Endothelial cell of umbilical vein (primary cell): ENCODE results near the gene RASL12. TPM values are rescaled to one million over a fixed set of nuclear protein-coding genes. Genes with fewer than 3 reads are reported as not detected.
"Not testable (repeated sequence)": the region's sequence is repeated elsewhere in the genome, so short reads cannot be mapped to it uniquely, and the experiment has no call there.

Experiments
- BruUV-seq: library from RNA; stranded (reverse); fragments of 400-500 nt; replicated peaks from 2 replicates; lab custom pipeline; 2021; lab: Mats Ljungman, UMichigan
- CTCF ChIA-PET: fragments of 300-600, 350-600 bp; sonication (Branson Sonifier 250); formaldehyde crosslinking; loops from one replicate; lab custom pipeline; 2021; ENCODE audit warnings: antibody characterized with exemption, inconsistent platforms; lab: Charles Lee
- POLR2A ChIA-PET: fragments of 300-600, 350-600 bp; sonication (Branson Sonifier 250); formaldehyde crosslinking; loops from one replicate; lab custom pipeline; 2021; ENCODE audit warnings: antibody characterized with exemption, inconsistent platforms; lab: Charles Lee
- DNase-seq: peaks from one replicate; pipeline ENCODE4 v3.0.0-alpha.2; 2011; ENCODE audit warnings: low read depth, low spot score
- FAIRE-seq: peaks from 2 replicates; lab custom pipeline; 2011; peaks lifted over from hg19 to GRCh38; lab: Jason Lieb, UNC
- H2AFZ ChIP-seq: 2 replicates; pipeline ENCODE4 v1.6.0; 2012; ENCODE audit warnings: low read depth, low read length, control low read depth, inconsistent platforms
- H3K27ac ChIP-seq: 2 replicates; pipeline ENCODE4 v1.5.1; 2011; ENCODE audit warnings: low read depth, mild to moderate bottlenecking, control low read depth, low read length, moderate library complexity; ENCODE audit not compliant: insufficient read depth
- H3K27me3 ChIP-seq, 2 experiments: 2 replicates each; pipeline versions ENCODE4 v1.6.0 to v1.6.1; 2011; ENCODE audit warnings: low read length in 2 of 2, mixed read lengths in 1 of 2; ENCODE audit not compliant: control insufficient read depth in 2 of 2, insufficient read depth in 2 of 2
- H3K36me3 ChIP-seq, 2 experiments: 2 replicates in 1 of 2; 3 replicates in 1 of 2; pipeline ENCODE4 v1.5.1; 2011; ENCODE audit warnings: low read length in 2 of 2, mild to moderate bottlenecking in 1 of 2, moderate library complexity in 1 of 2; ENCODE audit not compliant: control insufficient read depth in 2 of 2, insufficient read depth in 2 of 2; ENCODE audit errors: extremely low read depth in 1 of 2
- H3K4me1 ChIP-seq: 3 replicates; pipeline ENCODE4 v1.5.1; 2011; ENCODE audit warnings: mild to moderate bottlenecking, low read length; ENCODE audit not compliant: control insufficient read depth, insufficient read depth; ENCODE audit errors: extremely low read depth
- H3K4me2 ChIP-seq: 2 replicates; pipeline ENCODE4 v1.6.1; 2011; ENCODE audit warnings: low read length, control low read depth, mixed read lengths; ENCODE audit not compliant: insufficient read depth
- H3K4me3 ChIP-seq, 3 experiments: fragments of 200-600 bp in 1 of 3; sonication (generic), shearing (Covaris generic) in 1 of 3; replicated peaks in 1 of 3; 2 replicates each; pipeline ENCODE4 v1.5.1; 2011 to 2016; ENCODE audit warnings: control low read depth in 3 of 3, low read length in 3 of 3, mild to moderate bottlenecking in 2 of 3, inconsistent platforms in 1 of 3, low read depth in 1 of 3, moderate library complexity in 1 of 3; ENCODE audit not compliant: insufficient read depth in 1 of 3
- H3K79me2 ChIP-seq: 2 replicates; pipeline ENCODE4 v1.6.0; 2012; ENCODE audit warnings: low read length, inconsistent platforms; ENCODE audit not compliant: control insufficient read depth, insufficient read depth
- H3K9ac ChIP-seq: replicated peaks from 2 replicates; pipeline ENCODE3; 2011; ENCODE audit warnings: low read length, control low read depth; ENCODE audit not compliant: insufficient read depth; ENCODE audit errors: extremely low read depth
- H3K9me1 ChIP-seq: replicated peaks from 3 replicates; pipeline ENCODE4 v1.6.0; 2011; ENCODE audit warnings: mild to moderate bottlenecking, low read length; ENCODE audit not compliant: control insufficient read depth, insufficient read depth; ENCODE audit errors: extremely low read depth
- H3K9me3 ChIP-seq: replicated peaks from 2 replicates; pipeline ENCODE4 v1.5.1; 2012; ENCODE audit warnings: low read length, inconsistent platforms; ENCODE audit not compliant: control insufficient read depth, insufficient read depth
- H4K20me1 ChIP-seq: replicated peaks from 2 replicates; pipeline ENCODE3; 2011; ENCODE audit warnings: mild to moderate bottlenecking, low read length; ENCODE audit not compliant: control insufficient read depth, insufficient read depth; ENCODE audit errors: extremely low read depth
- CTCF ChIP-seq, 2 donors: IDR thresholded peaks; 1 replicate in 1 of 2; 2 replicates in 1 of 2; pipeline ENCODE4 v1.5.1; 2011; ENCODE audit warnings: low read length in 2 of 2, mild to moderate bottlenecking in 2 of 2, moderate library complexity in 2 of 2, control low read depth in 1 of 2, inconsistent platforms in 1 of 2, low read depth in 1 of 2; ENCODE audit not compliant: insufficient read depth in 1 of 2; ENCODE audit errors: extremely low read depth in 1 of 2
- EZH2 ChIP-seq: IDR thresholded peaks from 2 replicates; pipeline ENCODE4 v1.6.1; 2012; ENCODE audit warnings: borderline replicate concordance, low read depth, mild to moderate bottlenecking, moderate library complexity, low read length, inconsistent platforms; ENCODE audit not compliant: severe bottlenecking
- FOS ChIP-seq: IDR thresholded peaks from 2 replicates; pipeline ENCODE4 v1.6.1; 2011; ENCODE audit warnings: mild to moderate bottlenecking, low read length, moderate library complexity, borderline replicate concordance; ENCODE audit not compliant: insufficient read depth
- GATA2 ChIP-seq: IDR thresholded peaks from 2 replicates; pipeline ENCODE4 v1.7.0; 2011; ENCODE audit warnings: low read depth, mild to moderate bottlenecking, moderate library complexity, mixed read lengths, low read length; ENCODE audit not compliant: insufficient read length, insufficient read depth
- JUN ChIP-seq: IDR thresholded peaks from 2 replicates; pipeline ENCODE4 v1.6.1; 2011; ENCODE audit warnings: borderline replicate concordance, low read depth; ENCODE audit not compliant: insufficient read length, insufficient read depth
- MAX ChIP-seq: IDR thresholded peaks from 2 replicates; pipeline ENCODE4 v1.6.1; 2011; ENCODE audit not compliant: insufficient read depth, insufficient read length
- MYC ChIP-seq: IDR thresholded peaks from one replicate; pipeline ENCODE4 v1.6.1; 2011; ENCODE audit warnings: mild to moderate bottlenecking, low read depth, low read length
- POLR2A ChIP-seq: IDR thresholded peaks from 2 replicates; pipeline ENCODE4 v1.6.1; 2012; ENCODE audit warnings: low read depth, mild to moderate bottlenecking, control low read depth, low read length
- POLR2AphosphoS5 ChIP-seq: IDR thresholded peaks from 2 replicates; pipeline ENCODE4 v1.6.1; 2012; ENCODE audit warnings: low read depth, mild to moderate bottlenecking, control low read depth, low read length, moderate library complexity; ENCODE audit not compliant: insufficient read depth
- dilution Hi-C: fragments of 300-500 bp; cut with MboI; formaldehyde crosslinking; loops from one replicate; pipeline ENCODE4 v1.15.0; 2019; ENCODE audit warnings: low sequenced_read_pairs; ENCODE audit not compliant: extremely low pct_ligation_motif_present
- intact Hi-C: fragments of 100-400 bp; cut with micrococcal nuclease; formaldehyde crosslinking; loops from one replicate; pipeline ENCODE4 v1.10.0; 2022
- polyA plus RNA-seq, 4 experiments: library from polyadenylated mRNA; depleted of rRNA in 3 of 4; stranded (reverse) in 3 of 4; unstranded in 1 of 4; fragments of >200 nt; gene quantifications; 2 replicates each; pipeline versions ENCODE4 v1.2.1 to v1.2.3, GENCODE V29; 2011 to 2012; ENCODE audit warnings: missing spikeins in 1 of 4
- total RNA-seq: library from RNA; stranded (reverse); gene quantifications from 2 replicates; pipeline ENCODE4 v1.2.3, GENCODE V29; 2021

Gene RASL12
- total and polyA plus RNA-seq, 2 donors (not counting 3 experiments of a cell fraction or from before 2014, with no cell fraction given), result not detected

DNA sequence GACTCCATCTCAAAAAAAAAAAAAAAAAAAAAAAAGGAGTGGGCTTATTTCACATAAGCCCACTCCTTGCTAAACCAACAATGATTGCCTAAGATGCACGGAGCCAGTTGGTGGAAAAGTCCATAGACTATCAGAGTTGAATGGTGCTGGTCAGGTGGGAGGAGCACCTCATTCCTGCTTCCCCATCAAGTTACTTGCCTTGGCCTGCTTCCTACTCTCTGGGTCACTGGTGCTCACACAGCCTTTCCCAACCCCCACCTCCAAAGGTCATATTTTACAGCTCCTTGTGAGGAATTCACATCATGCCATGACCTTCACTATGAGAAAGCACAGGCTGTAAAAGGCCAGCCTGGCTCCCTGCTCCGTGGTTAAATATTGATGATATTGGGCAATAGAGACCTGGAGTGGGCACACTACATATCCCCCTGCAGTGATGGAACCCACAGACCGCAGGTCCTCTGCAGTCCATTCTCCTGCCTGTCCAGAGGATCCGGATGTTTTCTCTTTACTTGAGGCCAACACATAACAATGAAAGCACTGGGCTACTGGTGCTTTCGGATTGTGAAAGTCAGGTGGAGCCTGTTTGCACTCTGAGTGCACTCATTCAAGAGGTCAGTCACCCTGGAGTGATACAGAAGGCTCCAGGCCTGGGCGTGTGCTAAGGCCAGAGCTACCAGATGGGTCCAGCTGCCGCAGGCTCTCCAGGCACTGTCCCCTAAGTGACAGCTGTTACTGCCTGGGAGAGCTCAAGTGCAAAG is 22.9 kb downstream of the RASL12 start, which contains the start of gene SLC51B:
Gene SLC51B (plus strand): TSS at position 664 of the 758 bp plus-strand sequence. CDS start 4,618 bp downstream, outside the sequence.
- Histone ChIP-seq H2AFZ (no peak within 1 kb of the TSS), H3K9ac (no peak within 1 kb of the TSS), H3K4me3 (no peak within 1 kb of the TSS), H3K4me1 (peaks cover 5% of the 10 kb centered on the region), H3K27me3 (no peaks in the 10 kb centered on the region), H3K9me3 (no peaks in the 10 kb centered on the region), H3K79me2 (no peaks in the 10 kb centered on the region), H3K9me1 (no peaks in the 10 kb centered on the region), H3K27ac (no peak within 1 kb of the TSS), H4K20me1 (no peaks in the 10 kb centered on the region), H3K36me3 (no peaks in the 10 kb centered on the region), H3K4me2 (no peak within 1 kb of the TSS)
- dilution Hi-C loops, result no loop called here
- DNase-seq (no peak), FAIRE-seq (no peak)
- CTCF ChIA-PET, result no interaction called here
- no peak for TF ChIP-seq GATA2
- no peak for TF ChIP-seq MYC
- TF ChIP-seq MAX, result no peak
- no peak for TF ChIP-seq POLR2AphosphoS5
- no peak for TF ChIP-seq CTCF (IDR thresholded peaks at IDR 0.05; ENCODE audit: extremely low read depth in 1 of 2, insufficient read depth in 1 of 2, low read depth in 1 of 2, low read length in 2 of 2)
- no peak for TF ChIP-seq JUN
- no peak for TF ChIP-seq POLR2A
- TF ChIP-seq EZH2, result no peak
- no peak for TF ChIP-seq FOS
- POLR2A ChIA-PET, result no interaction called here
- BruUV-seq, result no TSS peak
- intact Hi-C loops, result no loop called here

- H2AFZ ChIP-seq, H3K36me3 ChIP-seq, H3K9me3 ChIP-seq, POLR2A ChIA-PET, FAIRE-seq, dilution Hi-C loops, DNase-seq, H3K9ac ChIP-seq, H3K4me2 ChIP-seq, H3K9me1 ChIP-seq, H3K4me1 ChIP-seq, H3K4me3 ChIP-seq, intact Hi-C loops, CTCF ChIA-PET, BruUV-seq, H4K20me1 ChIP-seq, H3K27ac ChIP-seq, H3K27me3 ChIP-seq, H3K79me2 ChIP-seq: not testable (repeated sequence)
Measured at GRCh38 chr15:65044218-65044617, 23.6 kb downstream of the RASL12 start.
